ENCODE results near the gene USP12. TPM values are rescaled to one million over a fixed set of nuclear protein-coding genes. Genes with fewer than 3 reads are reported as not detected.

USP12 gene
- total RNA-seq, 1 donor from 2014 or later, result 19.7 TPM

DNA sequence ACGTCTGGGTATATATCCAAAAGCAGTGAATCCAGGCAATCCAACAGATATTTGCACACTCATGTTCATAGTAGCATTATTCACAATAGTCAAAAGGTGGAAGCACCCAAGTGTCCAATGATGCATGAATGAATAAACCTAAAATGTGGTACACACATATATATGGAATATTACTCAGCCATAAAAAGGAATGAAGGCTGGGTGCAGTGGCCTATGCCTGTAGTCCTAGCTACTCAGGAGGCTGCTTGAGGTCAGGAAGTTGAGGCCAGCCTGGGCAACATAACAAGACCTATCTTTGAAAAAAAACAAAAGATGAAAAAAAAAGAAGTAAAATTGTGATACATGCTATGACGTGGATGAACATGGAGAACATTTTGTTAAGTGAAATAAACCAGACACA lies 10.4 kb upstream of the USP12 start:
- no peak overlapping the region for H3K9ac ChIP-seq
- H4K20me1 ChIP-seq (ENCODE audit: low read depth), result no peaks in the 10 kb centered on the region
- H3K4me3 ChIP-seq, result no peak overlapping the region
- TF ChIP-seq, protein P1, sequence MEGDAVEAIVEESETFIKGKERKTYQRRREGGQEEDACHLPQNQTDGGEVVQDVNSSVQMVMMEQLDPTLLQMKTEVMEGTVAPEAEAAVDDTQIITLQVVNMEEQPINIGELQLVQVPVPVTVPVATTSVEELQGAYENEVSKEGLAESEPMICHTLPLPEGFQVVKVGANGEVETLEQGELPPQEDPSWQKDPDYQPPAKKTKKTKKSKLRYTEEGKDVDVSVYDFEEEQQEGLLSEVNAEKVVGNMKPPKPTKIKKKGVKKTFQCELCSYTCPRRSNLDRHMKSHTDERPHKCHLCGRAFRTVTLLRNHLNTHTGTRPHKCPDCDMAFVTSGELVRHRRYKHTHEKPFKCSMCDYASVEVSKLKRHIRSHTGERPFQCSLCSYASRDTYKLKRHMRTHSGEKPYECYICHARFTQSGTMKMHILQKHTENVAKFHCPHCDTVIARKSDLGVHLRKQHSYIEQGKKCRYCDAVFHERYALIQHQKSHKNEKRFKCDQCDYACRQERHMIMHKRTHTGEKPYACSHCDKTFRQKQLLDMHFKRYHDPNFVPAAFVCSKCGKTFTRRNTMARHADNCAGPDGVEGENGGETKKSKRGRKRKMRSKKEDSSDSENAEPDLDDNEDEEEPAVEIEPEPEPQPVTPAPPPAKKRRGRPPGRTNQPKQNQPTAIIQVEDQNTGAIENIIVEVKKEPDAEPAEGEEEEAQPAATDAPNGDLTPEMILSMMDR (IDR thresholded peaks at IDR 0.05), result no peak
- TF ChIP-seq EZH2phosphoT487 (IDR thresholded peaks at IDR 0.05) (no peak), EZH2 (IDR thresholded peaks at IDR 0.05) (no peak)
- H3K36me3 ChIP-seq, result no peaks in the 10 kb centered on the region
- DNase-seq (ENCODE audit: low spot score), result no peak
- H3K4me2 ChIP-seq, result no peak overlapping the region
- no peaks in the 10 kb centered on the region for H3K4me1 ChIP-seq
- Mint-ChIP-seq H3K9me3 (no peaks in the 10 kb centered on the region), H3K27me3 (ENCODE audit: insufficient read depth, low read depth) (no peaks in the 10 kb centered on the region), H3K36me3 (no peaks in the 10 kb centered on the region), H3K27ac (no peak overlapping the region), H3K4me3 (no peak overlapping the region), H3K4me1 (no peaks in the 10 kb centered on the region)
- H3K9me3 ChIP-seq (ENCODE audit: low read depth), result no peaks in the 10 kb centered on the region
- H3F3A ChIP-seq (ENCODE audit: low read depth), result no peaks in the 10 kb centered on the region
- H2AFZ ChIP-seq (replicated peaks), result no peak overlapping the region
- no peak overlapping the region for H3K27ac ChIP-seq
- H3K27me3 ChIP-seq, result no peaks in the 10 kb centered on the region
- H3K79me2 ChIP-seq (ENCODE audit: low read depth), result no peaks in the 10 kb centered on the region

DNA sequence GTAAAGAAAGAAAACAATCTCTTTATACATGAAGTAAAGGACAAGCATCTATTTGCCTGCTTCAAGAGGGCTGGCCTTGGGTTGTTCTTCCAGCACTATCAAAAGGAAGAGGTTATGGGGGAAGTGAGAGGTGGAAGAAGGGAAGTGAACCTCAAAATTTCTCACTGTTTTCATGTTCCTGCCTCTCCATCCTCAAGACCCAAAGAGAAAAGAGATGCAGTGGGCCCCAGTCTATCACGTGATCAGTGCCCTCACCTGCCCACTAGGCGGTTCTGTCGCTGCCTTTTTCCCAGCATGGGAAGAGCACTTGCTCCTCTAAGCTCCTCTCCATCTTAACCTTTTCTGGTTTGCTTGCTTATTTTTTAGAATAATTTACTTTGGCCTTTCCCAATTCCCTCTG lies 6.2 kb upstream of the USP12 start:
- H3K9me3 Mint-ChIP-seq, result no peaks in the 10 kb centered on the region
- Histone ChIP-seq H3K4me3 (no peak overlapping the region), H3K79me2 (ENCODE audit: low read depth) (no peaks in the 10 kb centered on the region), H3K4me1 (no peaks in the 10 kb centered on the region), H3K36me3 (no peaks in the 10 kb centered on the region), H3K27me3 (no peaks in the 10 kb centered on the region), H3F3A (ENCODE audit: low read depth) (no peaks in the 10 kb centered on the region), H3K9me3 (ENCODE audit: low read depth) (no peaks in the 10 kb centered on the region), H3K9ac (no peak overlapping the region), H3K4me2 (no peak overlapping the region), H3K27ac (no peak overlapping the region), H4K20me1 (ENCODE audit: low read depth) (no peaks in the 10 kb centered on the region), H2AFZ (replicated peaks) (peak overlapping the region; percentile 76)
- no peaks in the 10 kb centered on the region for H3K36me3 Mint-ChIP-seq
- peaks cover 2% of the 10 kb centered on the region for H3K4me1 Mint-ChIP-seq
- no peak overlapping the region for H3K4me3 Mint-ChIP-seq
- no peaks in the 10 kb centered on the region for H3K27me3 Mint-ChIP-seq (ENCODE audit: insufficient read depth, low read depth)
- H3K27ac Mint-ChIP-seq, result no peak overlapping the region
- TF ChIP-seq, protein P1 (IDR thresholded peaks at IDR 0.05), result peak; percentile 41
- no peak for TF ChIP-seq EZH2phosphoT487 (IDR thresholded peaks at IDR 0.05)
- no peak for TF ChIP-seq EZH2 (IDR thresholded peaks at IDR 0.05)
- DNase-seq (ENCODE audit: low spot score), result peak; percentile 23

DNA sequence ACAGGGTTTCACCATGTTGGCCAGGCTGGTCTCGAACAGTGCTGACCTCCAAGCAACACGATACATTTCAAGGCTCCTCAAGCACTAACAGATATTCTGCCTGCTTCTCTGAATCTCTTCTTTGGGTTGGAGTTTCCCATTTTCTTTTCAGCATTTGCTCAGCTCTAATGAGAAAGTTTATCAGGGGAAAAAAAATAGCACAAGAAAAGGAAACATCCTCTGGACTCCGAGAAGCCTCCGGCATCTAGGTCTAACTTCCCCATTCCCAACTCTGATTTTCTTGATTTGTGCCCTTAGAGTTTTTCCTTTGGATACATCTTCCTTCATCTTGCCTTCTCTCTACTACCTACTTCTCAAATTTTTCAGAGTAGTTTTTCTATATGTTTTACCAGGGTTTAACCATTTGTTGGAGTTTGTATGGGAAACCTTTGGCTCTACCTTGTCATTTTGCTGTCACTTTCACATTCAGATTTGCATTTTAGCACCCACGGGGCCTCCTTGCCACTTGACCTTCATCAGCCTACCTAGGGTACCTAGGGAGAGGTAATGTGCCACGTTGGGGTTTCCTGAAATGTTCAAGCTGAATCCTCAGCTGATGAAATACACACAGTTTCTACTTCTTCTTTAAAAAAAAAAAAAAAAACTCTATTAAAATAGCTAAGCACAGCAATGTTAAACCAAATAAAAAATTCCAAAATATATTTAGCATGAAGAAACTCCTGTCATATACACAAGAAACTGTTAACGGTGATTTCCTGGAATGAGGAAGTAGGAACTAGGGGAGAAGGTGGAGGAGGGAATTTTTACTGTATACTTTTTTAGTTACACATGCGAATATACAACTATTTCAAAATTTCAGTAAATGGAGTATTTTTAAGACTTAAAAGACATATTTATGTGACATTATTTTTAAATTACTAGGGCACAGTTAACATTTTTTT lies 5.1 kb upstream of the USP12 start:
- DNase-seq (ENCODE audit: low spot score), result no peak
- no peak overlapping the region for H3K27ac ChIP-seq
- no peaks in the 10 kb centered on the region for H3K79me2 ChIP-seq (ENCODE audit: low read depth)
- TF ChIP-seq EZH2phosphoT487 (IDR thresholded peaks at IDR 0.05), result no peak
- TF ChIP-seq EZH2 (IDR thresholded peaks at IDR 0.05), result no peak
- TF ChIP-seq, protein P1 (IDR thresholded peaks at IDR 0.05), result no peak
- H3K27me3 ChIP-seq, result no peaks in the 10 kb centered on the region
- H3K9me3 ChIP-seq (ENCODE audit: low read depth), result no peaks in the 10 kb centered on the region
- Mint-ChIP-seq H3K27me3 (ENCODE audit: insufficient read depth, low read depth) (no peaks in the 10 kb centered on the region), H3K4me1 (peaks cover 7% of the 10 kb centered on the region), H3K4me3 (no peak overlapping the region), H3K36me3 (no peaks in the 10 kb centered on the region), H3K27ac (no peak overlapping the region), H3K9me3 (no peaks in the 10 kb centered on the region)
- H2AFZ ChIP-seq (replicated peaks), result no peak overlapping the region
- H3K9ac ChIP-seq, result no peak overlapping the region
- H3K4me1 ChIP-seq, result no peaks in the 10 kb centered on the region
- peaks cover 4% of the 10 kb centered on the region for H3F3A ChIP-seq (ENCODE audit: low read depth)
- H4K20me1 ChIP-seq (ENCODE audit: low read depth), result no peaks in the 10 kb centered on the region
- no peaks in the 10 kb centered on the region for H3K36me3 ChIP-seq
- no peak overlapping the region for H3K4me2 ChIP-seq
- H3K4me3 ChIP-seq, result no peak overlapping the region
